GM12878 (cell line): ENCODE results near the gene CUEDC1. TPM values are rescaled to one million over a fixed set of nuclear protein-coding genes. Genes with fewer than 3 reads are reported as not detected.

Experiments
- ATAC-seq: fragments of 200-7000 bp; cut with Tn5 transposase; 3 replicates; pipeline ENCODE4 v1.9.1; 2020; ENCODE audit warnings: mild to moderate bottlenecking, moderate library complexity
- BruUV-seq: library from RNA; stranded (reverse); fragments of 400-500 nt; replicated peaks from 2 replicates; lab custom pipeline; 2021; lab: Mats Ljungman, UMichigan
- CTCF ChIA-PET: fragments of 300-600 bp; sonication (Branson Sonifier 250); formaldehyde crosslinking; extraction: SDS; loops from one replicate; lab custom pipeline; 2021; ENCODE audit warnings: inconsistent platforms; lab: Yijun Ruan, JAX
- POLR2A ChIA-PET: fragments of 350-600 bp; formaldehyde crosslinking; extraction: SDS; loops from one replicate; lab custom pipeline; 2021; ENCODE audit warnings: inconsistent platforms; lab: Charles Lee
- RAD21 ChIA-PET: fragments of 300-600 bp; sonication (Branson Sonifier 250); formaldehyde crosslinking; loops from one replicate; lab custom pipeline; 2023; ENCODE audit warnings: antibody characterized with exemption; ENCODE audit not compliant: unreplicated experiment; lab: Charles Lee
- SMC1A ChIA-PET: fragments of 300-600 bp; sonication (Branson Sonifier 250); formaldehyde crosslinking; loops from one replicate; lab custom pipeline; 2023; ENCODE audit not compliant: unreplicated experiment, uncharacterized antibody; lab: Charles Lee
- DNase-seq: peaks from one replicate; pipeline ENCODE4 v3.0.0-alpha.2; 2011; ENCODE audit warnings: low read depth, low spot score
- FAIRE-seq: peaks from 3 replicates; lab custom pipeline; 2011; peaks lifted over from hg19 to GRCh38; lab: Jason Lieb, UNC
- H2AFZ ChIP-seq: 2 replicates; pipeline ENCODE4 v1.6.0; 2011; ENCODE audit warnings: low read depth, low read length, control low read depth; ENCODE audit not compliant: control insufficient read depth
- H3K27ac ChIP-seq: 2 replicates; pipeline ENCODE4 v1.5.1; 2011; ENCODE audit warnings: control low read depth; ENCODE audit not compliant: control insufficient read depth, insufficient read depth
- H3K27me3 ChIP-seq, 2 experiments: replicated peaks in 1 of 2; 2 replicates each; pipeline versions ENCODE4 v1.6.0 to v1.6.1; 2011; ENCODE audit warnings: low read length in 1 of 2; ENCODE audit not compliant: control insufficient read depth in 2 of 2, insufficient read depth in 2 of 2
- H3K36me3 ChIP-seq, 2 experiments: 2 replicates each; pipeline ENCODE4 v1.5.1; 2011; ENCODE audit warnings: low read length in 1 of 2; ENCODE audit not compliant: control insufficient read depth in 2 of 2, insufficient read depth in 2 of 2
- H3K4me1 ChIP-seq: 2 replicates; pipeline ENCODE4 v1.6.1; 2011; ENCODE audit warnings: mild to moderate bottlenecking, low read length, moderate library complexity, mixed read lengths; ENCODE audit not compliant: control insufficient read depth, insufficient read depth
- H3K4me2 ChIP-seq: 2 replicates; pipeline ENCODE4 v1.6.0; 2011; ENCODE audit warnings: control low read depth; ENCODE audit not compliant: control insufficient read depth, insufficient read depth
- H3K4me3 ChIP-seq: fragments of 200-600 bp; sonication (generic); 2 replicates; pipeline ENCODE4 v1.5.1; 2016
- H3K79me2 ChIP-seq: 2 replicates; pipeline ENCODE4 v1.6.0; 2011; ENCODE audit warnings: low read length; ENCODE audit not compliant: control insufficient read depth, insufficient read depth
- H3K9ac ChIP-seq: 2 replicates; pipeline ENCODE4 v1.8.0; 2011; ENCODE audit warnings: low read length, control low read depth, mixed read lengths; ENCODE audit not compliant: control insufficient read depth, insufficient read depth
- H3K9me3 ChIP-seq: replicated peaks from 3 replicates; pipeline ENCODE4 v1.5.1; 2011; ENCODE audit warnings: mild to moderate bottlenecking, low read length; ENCODE audit not compliant: control insufficient read depth, insufficient read depth
- H4K20me1 ChIP-seq: 2 replicates; pipeline ENCODE4 v1.6.0; 2011; ENCODE audit not compliant: control insufficient read depth, insufficient read depth
- BHLHE40 ChIP-seq, 2 experiments: fragments of 450-650 bp in 1 of 2; IDR thresholded peaks; 2 replicates each; pipeline ENCODE4 v1.6.1; 2011 to 2017; ENCODE audit warnings: low read depth in 2 of 2, borderline replicate concordance in 1 of 2, improper control_type of control experiment in 1 of 2, low read length in 1 of 2, mild to moderate bottlenecking in 1 of 2
- PBX3 ChIP-seq: IDR thresholded peaks from 2 replicates; pipeline ENCODE4 v1.6.1; 2011; ENCODE audit warnings: mild to moderate bottlenecking, low read depth, low read length, moderate library complexity; ENCODE audit not compliant: insufficient replicate concordance
- SRF ChIP-seq, 2 experiments: IDR thresholded peaks; 2 replicates each; pipeline ENCODE4 v1.6.1; 2011; ENCODE audit warnings: low read depth in 2 of 2, low read length in 2 of 2, mild to moderate bottlenecking in 1 of 2, moderate library complexity in 1 of 2
- SUZ12 ChIP-seq: fragments of 200-600 bp; sonication (generic); IDR thresholded peaks from one replicate; pipeline ENCODE4 v1.6.1; 2018; ENCODE audit warnings: antibody characterized with exemption, mild to moderate bottlenecking; ENCODE audit not compliant: unreplicated experiment
- ZZZ3 ChIP-seq: IDR thresholded peaks from 2 replicates; pipeline ENCODE4 v1.6.1; 2011; ENCODE audit warnings: low read depth; ENCODE audit not compliant: control insufficient read depth, insufficient read length
- WGBS: methylation state at CpG from one replicate; pipeline ENCODE4 v1.1.6; 2016; ENCODE audit warnings: low lambda C conversion rate; ENCODE audit not compliant: insufficient replicate concordance, insufficient coverage; ENCODE audit errors: missing lambda C conversion rate; 5-methylcytosine and 5-hydroxymethylcytosine counted together
- in situ Hi-C: fragments of 300-500 bp; cut with MboI; formaldehyde crosslinking; loops from 9 replicates; pipeline ENCODE4 v1.14.3; 2018; ENCODE audit warnings: mixed read lengths
- intact Hi-C: fragments of 100-400 bp; cut with micrococcal nuclease; formaldehyde crosslinking; loops from one replicate; pipeline ENCODE4 v1.14.2; 2022; ENCODE audit not compliant: unreplicated experiment
- polyA plus RNA-seq, 11 experiments: library from polyadenylated mRNA; depleted of rRNA in 4 of 11; unstranded in 6 of 11; stranded (reverse) in 5 of 11; fragments of >200 nt; fragmentation: Nextera tagmentation in 4 of 11; fragmentation: Illumina TruSeq in 1 of 11; extraction: Ambion mirVana in 4 of 11; extraction: Trizol in 1 of 11; gene quantifications; 1 replicate in 1 of 11; 2 replicates in 10 of 11; pipeline versions ENCODE4 v1.2.1 to v1.2.3, GENCODE V29; 2011 to 2016; ENCODE audit warnings: inconsistent platforms in 2 of 11, missing spikeins in 2 of 11, low read depth in 1 of 11
- total RNA-seq, 4 experiments: library from RNA; depleted of rRNA in 3 of 4; stranded (reverse); fragments of >200 nt in 3 of 4; fragmentation: Illumina TruSeq in 1 of 4; extraction: Trizol in 1 of 4; gene quantifications; 2 replicates each; pipeline versions ENCODE4 v1.2.1 to v1.2.3, GENCODE V29; 2013 to 2021

The CUEDC1 gene
- total and polyA plus RNA-seq, 10 of the 15 experiments (the other 5 are each of a cell fraction or from before 2014, with no cell fraction given): 0.24 to 7.4 (median 1.8) TPM

- ChIA-PET SMC1A (interaction anchor here (0.7 to 2.9 kb wide), 5 partner anchors 15 to 75 kb away, joined by 3 to 10 read pairs (median 6); no protein-coding TSS in a partner anchor), CTCF (interaction anchor here (1.2 kb wide), 2 partner anchors 14 to 31 kb away, joined by 4 to 6 read pairs; no protein-coding TSS in a partner anchor), RAD21 (interaction anchor here (1.5 kb wide), 1 partner anchor 75 kb away, joined by 3 read pairs; no protein-coding TSS in a partner anchor), POLR2A (interaction anchor here (1.3 kb wide), 1 partner anchor 15 kb away, joined by 4 read pairs; no protein-coding TSS in a partner anchor)
- no peak overlapping the region for H2AFZ ChIP-seq
- TF ChIP-seq BHLHE40 (IDR thresholded peaks at IDR 0.05; ENCODE audit: borderline replicate concordance in 1 of 2, low read depth in 2 of 2, low read length in 1 of 2) (no peak), SUZ12 (no peak), PBX3 (no peak), ZZZ3 (no peak), SRF (IDR thresholded peaks at IDR 0.05; ENCODE audit: low read depth in 2 of 2, low read length in 2 of 2) (no peak)
- in situ Hi-C loops: no loop called here
- no peaks in the 10 kb centered on the region for H4K20me1 ChIP-seq
- no peak for FAIRE-seq
- no peaks in the 10 kb centered on the region for H3K36me3 ChIP-seq
- peaks cover 5% of the 10 kb centered on the region for H3K4me1 ChIP-seq
- H3K9ac ChIP-seq: no peak overlapping the region
- no peaks in the 10 kb centered on the region for H3K79me2 ChIP-seq
- no peak overlapping the region for H3K27ac ChIP-seq
- 47% methylated on average over 4 of the region's 4 CpGs for WGBS
- intact Hi-C loops: no loop called here
- H3K4me3 ChIP-seq: no peak overlapping the region
- no peaks in the 10 kb centered on the region for H3K9me3 ChIP-seq
- H3K27me3 ChIP-seq: no peaks in the 10 kb centered on the region
- BruUV-seq: no TSS peak
- DNase-seq: no peak
- ATAC-seq: no peak
- H3K4me2 ChIP-seq: no peak overlapping the region
Measured at GRCh38 chr17:57924677-57925076, 30.5 kb downstream of the CUEDC1 start.
